CD4-positive, alpha-beta T cell treated with Interleukin-6 for 4 hours (primary cell): ENCODE results near the gene ABLIM3.
"Not testable (repeated sequence)": the region's sequence is repeated elsewhere in the genome, so short reads cannot be mapped to it uniquely, and the experiment has no call there.

Experiments used
- DNase-seq: peaks from one replicate; pipeline ENCODE4 v3.0.0-alpha.2; 2020; ENCODE audit warnings: mixed read lengths

Gene ABLIM3

GRCh38 chr5:149262315-149262714 lies 121.0 kb downstream of the ABLIM3 start:
- no peak for DNase-seq

DNA sequence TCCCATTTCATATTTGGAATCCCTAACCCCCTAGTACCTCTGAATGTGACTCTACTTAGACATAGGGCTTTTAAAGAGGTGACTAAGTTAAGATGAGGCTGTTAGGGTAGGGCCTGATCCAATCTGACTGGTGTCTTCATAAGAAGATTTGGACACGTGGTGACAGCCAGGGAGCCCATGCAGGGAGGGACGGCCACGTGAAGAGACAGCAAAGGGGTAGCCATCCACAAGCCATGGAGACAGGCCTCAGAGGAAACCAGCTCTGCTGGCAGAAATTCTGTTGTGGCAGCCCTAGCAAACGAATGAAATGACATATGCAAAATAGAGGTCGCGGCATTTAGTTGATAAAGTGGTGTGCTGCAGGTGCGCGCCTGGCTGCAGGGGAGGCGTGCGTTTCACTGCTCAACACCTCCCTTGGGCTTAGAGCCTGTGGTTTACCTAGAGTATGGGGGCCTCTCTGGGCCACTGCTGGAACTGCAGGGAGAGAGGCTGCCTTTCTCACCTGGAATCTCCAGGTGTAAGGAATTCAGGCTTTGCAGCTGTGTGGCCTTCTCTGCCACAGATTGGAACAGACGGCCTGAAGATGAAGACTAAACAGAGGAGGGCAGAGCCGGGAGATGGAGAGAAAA lies 123.3 kb downstream of the ABLIM3 start:
- peak; percentile 72 for DNase-seq

DNA sequence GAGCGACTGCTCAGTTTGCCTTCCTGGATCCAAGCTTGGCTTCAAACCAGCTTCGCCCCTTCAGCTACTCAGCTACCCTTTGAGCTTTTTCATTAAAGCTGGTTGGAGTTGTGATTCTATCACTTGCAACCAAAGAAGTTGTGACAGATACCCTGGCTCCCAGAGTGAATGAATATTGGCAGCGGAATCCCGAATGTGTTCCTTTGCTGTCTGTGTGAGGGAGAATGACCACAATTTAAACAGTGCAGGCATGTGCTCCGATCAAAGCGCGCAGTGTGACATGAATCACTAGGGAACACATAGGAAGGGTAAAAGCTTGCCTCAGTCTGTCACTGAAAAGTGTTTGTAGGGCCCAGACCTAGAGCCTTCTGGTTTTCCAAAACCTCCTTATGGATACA lies 123.8 kb downstream of the ABLIM3 start:
- no peak for DNase-seq

- no peak for DNase-seq
These were observed 124.3 kb downstream of the ABLIM3 start for GRCh38 chr5:149265597-149265996.

DNA sequence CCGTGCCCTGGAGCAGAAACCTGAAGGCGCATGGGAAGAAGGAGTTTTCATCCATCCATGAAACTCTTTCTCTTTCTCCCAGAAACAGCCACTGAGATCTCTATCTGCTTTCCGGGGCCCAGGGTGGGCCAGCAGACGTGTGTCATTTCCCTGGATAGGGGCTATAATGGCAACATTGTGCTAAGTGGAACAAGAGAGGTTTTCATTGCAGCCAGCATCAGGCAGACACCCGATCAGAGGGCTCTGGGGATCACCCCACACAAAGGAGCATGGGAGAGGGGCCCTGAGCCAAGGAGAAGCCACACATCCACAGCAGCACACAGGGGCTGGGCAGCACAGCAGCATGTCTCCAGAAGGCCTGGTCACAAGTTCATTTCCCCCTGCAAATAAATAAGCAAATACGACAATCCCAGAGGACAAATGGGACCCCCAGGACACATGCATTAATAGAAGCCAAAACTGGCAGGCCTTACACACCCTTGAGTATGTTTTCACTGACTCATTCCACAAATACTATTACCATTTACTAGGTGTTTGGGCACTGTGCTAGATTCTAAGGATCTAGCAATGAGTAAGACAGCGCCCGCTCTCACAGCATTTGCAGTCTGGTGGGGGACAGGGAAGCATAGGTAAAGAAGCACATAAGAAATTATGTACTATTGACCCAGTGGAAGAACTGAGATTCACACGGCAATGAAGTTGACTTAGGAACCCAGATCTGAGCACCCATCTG lies 126.1 kb downstream of the ABLIM3 start:
- DNase-seq, result no peak

DNA sequence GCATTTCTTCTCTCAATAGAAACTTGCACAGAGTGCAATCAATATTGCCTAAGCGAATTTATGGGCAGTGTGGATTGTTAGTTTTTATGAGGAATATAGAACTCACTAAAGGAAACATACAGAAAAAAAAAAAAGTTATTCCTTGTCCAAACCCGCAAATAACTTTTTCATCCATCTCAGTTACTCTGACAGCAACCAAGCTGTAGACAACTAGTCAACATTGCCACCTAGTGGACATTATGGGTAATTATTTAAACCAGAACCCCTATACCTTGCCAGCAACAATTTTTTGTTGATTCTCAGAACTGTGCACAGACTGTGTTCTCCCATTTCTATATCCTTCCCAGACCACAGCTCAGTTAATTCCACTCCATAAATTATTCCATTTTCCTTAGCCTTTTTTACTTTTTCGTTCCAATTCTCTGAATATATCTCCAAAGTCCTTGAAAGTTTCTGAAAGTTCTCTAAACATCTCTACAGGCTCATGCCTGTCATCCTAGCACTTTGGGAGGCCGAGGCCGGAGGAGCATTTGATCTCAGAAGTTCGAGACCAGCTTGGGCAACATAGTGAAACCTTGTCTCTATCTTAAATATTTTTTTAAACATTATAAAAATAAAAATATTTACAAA lies 127.8 kb downstream of the ABLIM3 start:
- DNase-seq, result no peak

DNA sequence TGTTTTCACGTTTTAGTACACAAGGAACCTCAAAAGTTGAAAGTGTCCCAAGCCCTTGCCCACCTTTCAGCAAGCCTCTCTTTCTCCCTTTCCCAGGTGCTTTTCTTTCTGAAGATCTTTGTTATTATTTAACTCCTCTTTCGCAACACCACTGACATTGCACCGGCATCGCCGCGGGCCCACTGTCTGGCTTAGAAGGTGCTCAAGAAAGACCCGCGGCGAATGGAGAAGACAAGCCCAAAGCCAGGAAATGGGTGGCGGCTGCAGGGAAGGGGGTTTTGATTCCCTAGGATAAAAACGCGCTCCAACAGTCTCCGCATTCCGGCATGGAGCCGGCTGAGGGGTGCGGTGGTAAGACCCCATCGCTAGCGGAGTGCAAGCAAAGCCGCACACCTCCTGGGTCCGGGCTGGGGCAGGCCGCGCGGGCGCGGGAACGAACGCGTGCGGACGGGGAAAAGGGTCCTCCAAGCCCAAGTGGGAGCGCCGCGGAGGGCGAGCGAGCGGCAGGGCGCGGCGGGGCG lies 130.0 kb downstream of the ABLIM3 start:
- no peak for DNase-seq

DNA sequence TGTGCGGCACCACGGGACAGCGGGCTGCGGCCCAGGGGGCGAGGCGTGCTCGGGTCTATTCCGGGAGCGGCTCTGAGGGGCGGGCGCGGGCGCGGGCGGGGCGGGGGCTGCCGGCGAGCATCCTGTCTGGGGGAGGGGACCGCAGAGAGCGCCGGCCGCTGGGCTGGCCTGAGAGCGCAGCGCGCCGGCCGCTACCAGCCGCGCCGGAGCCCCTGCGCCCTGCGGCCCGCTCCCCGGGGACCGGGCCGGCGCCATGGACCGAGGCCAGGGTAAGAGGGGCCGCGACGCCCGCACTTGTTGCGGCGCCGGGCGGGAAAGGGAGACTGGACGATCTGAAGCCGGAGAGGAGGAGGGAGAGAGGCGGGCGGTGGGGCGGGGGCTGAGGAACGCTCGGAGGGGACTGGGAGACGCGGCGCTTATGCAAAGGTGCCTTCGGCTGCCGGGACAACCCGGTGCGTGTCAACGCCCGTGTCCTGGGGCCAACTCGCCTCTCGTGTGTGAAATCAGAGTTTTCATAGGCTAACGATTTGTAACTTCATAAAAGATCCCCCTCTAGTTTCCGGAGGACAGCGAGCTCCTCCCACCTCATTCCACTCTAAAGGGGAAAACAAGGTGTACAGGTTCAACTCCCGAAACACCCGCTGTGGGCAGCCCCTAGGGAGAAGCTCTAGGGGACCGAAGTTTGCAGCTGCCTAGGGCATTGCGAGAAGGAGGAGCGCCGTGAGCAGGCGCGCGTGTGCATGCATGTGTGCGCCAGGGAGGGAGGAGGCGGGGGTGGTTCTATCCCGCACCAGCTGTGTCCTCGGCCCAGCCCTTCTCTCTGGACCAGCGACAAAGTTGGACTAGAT lies 130.6 kb downstream of the ABLIM3 start, which contains the start of gene AFAP1L1:
TSS of gene AFAP1L1 (plus strand) at position 144 of the 848 bp plus-strand sequence. CDS start at position 254, 110 bp downstream.
- DNase-seq, result peak; percentile 32

- not testable (repeated sequence) for DNase-seq
These were observed 131.5 kb downstream of the ABLIM3 start for GRCh38 chr5:149272781-149273180.

DNA sequence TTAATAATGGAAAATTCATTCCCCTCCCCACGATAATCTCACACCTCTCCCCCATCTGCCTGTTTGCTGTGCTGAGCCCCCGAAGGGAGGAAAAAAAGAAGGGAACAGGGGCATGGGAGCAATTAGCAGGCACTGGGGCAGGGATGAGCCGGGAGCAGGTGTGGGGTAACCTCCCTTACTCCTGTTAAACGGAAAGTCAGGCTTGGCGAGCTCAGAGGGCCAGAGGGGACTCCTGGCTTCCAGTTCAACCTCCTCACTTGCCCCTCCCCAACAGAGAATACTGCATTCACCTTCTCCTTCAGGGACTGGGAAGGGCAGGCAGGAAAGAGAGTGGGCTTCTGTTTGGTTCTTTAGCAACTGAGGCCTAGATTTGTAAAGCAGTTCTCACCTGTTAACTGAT lies 131.9 kb downstream of the ABLIM3 start:
- no peak for DNase-seq

- DNase-seq, result no peak
These were observed 132.7 kb downstream of the ABLIM3 start for GRCh38 chr5:149273950-149274349.

- DNase-seq, result no peak
These were observed 133.6 kb downstream of the ABLIM3 start for GRCh38 chr5:149274939-149275338.

- DNase-seq, result no peak
These were observed 136.5 kb downstream of the ABLIM3 start for GRCh38 chr5:149277801-149278200.

DNA sequence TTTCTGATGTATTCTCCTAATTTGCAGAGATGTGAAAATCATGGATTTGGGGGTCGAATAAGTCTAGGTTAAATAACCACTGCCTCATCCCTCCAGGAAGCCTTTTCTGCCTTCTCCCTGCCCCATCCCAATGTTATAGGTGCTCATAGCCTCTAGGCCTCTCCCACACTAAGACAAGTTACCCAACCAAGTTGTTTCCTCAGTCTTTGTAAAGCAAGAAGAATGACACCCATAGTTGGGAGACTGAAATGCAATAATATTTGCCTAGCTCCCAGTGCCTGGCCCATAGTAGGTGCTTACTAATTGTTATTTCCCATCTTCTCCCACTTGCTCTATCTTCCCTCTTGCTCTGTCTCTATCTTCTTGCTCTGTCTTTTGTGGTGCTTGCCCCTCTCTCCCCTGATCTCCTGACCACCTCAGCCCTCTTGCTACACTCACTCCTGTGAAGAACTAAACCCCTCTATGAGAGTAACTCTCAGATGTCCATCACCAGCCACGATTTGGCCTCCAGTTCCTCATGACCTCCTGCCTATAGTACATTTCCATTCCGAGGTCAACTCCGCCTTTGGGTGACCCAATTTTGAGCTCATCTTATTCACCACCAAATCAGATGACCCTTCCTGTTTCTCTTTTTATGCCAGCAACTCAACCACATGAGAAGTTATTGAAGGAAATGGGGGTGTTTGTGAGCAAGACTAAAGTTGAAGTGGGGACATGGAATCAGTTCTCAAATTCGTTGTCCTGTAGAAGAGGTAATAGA lies 137.3 kb downstream of the ABLIM3 start:
- DNase-seq, result no peak

- DNase-seq, result no peak
These were observed 138.4 kb downstream of the ABLIM3 start for GRCh38 chr5:149279661-149280060.

DNA sequence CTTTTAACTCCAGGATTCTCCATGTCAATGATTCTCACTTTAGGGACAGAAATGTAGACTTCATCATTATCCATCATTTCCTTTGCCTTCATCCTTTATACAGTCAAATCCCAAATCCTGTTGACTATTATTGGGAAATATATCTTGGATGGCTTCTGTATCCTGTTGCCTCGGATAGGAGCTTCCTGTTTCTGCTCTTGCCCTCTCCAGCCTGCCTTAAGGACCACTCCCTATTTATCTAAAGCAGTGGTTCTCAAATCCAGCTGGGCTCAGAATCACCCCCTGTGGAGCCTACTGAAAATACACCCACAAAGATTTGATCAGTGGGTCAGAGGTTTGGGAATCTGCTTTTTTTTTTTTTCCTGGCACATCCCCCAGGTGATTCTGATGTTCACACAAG lies 138.8 kb downstream of the ABLIM3 start:
- DNase-seq, result no peak

DNA sequence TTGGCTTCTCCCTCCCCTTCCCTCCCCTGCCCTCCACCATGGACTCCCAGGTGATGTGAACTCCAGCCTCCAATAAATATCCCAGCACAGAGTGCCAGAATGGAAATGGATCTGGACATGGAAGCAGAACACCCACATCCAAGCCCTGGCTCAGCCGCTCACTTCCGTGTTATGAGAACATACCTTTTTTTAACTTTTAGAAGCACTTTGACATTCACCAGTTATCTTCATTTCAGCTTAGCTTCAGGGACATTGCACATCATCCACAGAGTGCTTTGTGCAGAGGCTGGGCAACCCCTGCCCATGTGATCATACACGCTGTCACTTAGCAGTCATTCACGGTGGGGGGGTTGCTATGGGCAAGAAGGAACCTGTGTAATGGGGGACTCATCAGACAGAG lies 139.5 kb downstream of the ABLIM3 start:
- no peak for DNase-seq

GRCh38 chr5:149282027-149282965 lies 141.0 kb downstream of the ABLIM3 start:
- no peak for DNase-seq

DNA sequence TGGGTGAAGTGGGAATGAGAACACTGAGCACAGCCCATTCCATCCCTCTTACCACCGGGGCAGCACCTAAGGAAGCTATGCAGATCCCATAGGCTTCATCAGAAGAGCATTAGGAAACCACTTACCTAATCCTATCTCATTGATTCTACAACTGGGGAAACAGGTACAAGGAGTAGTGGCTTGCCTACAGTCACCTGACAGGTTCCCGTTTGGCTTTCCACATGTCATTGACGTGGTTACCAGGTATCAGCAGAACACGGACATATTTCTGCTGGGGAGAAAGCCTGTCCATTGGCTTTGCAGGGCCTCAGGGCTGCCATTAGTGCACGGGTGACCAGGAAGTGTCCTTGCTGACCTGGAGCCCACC lies 141.7 kb downstream of the ABLIM3 start:
- DNase-seq, result no peak

- DNase-seq, result no peak
These were observed 142.6 kb downstream of the ABLIM3 start for GRCh38 chr5:149283626-149284480.
